Loucy (cell line): ENCODE measurements around the gene LRP2BP.

ENCODE experiments used
- CTCF ChIP-seq: fragments of 200-600 bp; sonication (generic); conservative IDR thresholded peaks from 2 replicates; pipeline ENCODE4 v1.5.1; 2014; ENCODE audit warnings: mild to moderate bottlenecking, antibody characterized with exemption, low read length
- EZH2phosphoT487 ChIP-seq: fragments of 200-600 bp; IDR thresholded peaks from 2 replicates; pipeline ENCODE4 v1.6.1; 2018; ENCODE audit warnings: antibody characterized with exemption, mild to moderate bottlenecking, moderate library complexity, borderline replicate concordance

DNA sequence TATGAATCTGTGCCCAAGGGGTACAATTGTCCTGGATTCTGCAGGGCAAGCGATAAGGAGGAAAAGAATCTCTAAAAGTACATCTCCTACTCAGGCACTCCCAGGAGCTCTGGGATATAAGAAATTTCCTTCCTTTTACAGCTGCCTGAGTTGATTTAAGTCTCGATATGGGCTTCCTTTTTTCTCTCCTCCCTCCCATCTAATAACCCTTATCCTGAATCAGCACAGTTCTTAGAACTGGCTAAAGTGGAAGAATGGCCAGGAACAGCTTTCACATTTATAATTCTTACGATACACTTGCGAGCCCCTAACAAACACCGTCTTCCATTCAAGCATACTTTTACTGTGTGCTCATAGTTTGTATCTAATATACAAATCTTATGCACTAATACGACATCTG, 21.2 kb downstream of the LRP2BP start:
- TF ChIP-seq CTCF (no peak), EZH2phosphoT487 (no peak)
